RCC 7860 (cell line): Measurements from ENCODE around the gene NUP210L.
"Not testable (repeated sequence)": the region's sequence is repeated elsewhere in the genome, so short reads cannot be mapped to it uniquely, and the experiment has no call there.

Source experiments
- DNase-seq: peaks from one replicate; pipeline ENCODE4 v3.0.0-alpha.2; 2015; ENCODE audit warnings: low spot score
- FAIRE-seq: peaks from 2 replicates; lab custom pipeline; 2012; peaks lifted over from hg19 to GRCh38; lab: Jason Lieb, UNC

Gene NUP210L

GRCh38 chr1:154100141-154100540 lies 54.7 kb downstream of the NUP210L start:
- DNase-seq, FAIRE-seq: not testable (repeated sequence)

- FAIRE-seq (no peak), DNase-seq (no peak)
Observed at GRCh38 chr1:154097873-154098272, 57.0 kb downstream of the NUP210L start.

DNA sequence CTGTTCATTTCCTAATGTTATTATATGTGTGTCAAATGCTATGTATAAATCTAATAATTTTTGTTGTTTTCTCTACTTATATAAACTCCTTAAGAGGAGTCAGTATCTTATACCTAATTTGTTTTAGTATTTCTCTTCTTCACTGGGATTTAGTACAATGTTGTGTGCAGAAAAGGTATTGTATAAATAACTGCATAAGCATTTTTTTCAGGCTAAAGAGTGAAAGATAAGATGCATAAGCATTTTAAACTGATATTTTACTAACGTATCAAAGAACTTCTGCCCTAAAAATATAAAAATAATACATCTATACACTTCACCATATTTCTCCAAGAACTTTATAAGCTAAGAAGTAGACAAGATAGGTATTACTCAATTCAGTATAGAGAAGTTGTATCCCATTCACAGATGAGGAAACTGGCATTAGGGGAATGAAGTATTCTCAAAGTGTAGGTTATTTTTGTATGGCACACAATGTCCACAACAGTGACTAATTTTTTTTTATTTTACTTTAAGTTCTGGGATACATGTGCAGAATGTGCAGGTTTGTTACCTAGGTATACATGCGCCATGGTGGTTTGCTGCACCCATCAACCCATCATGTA lies 59.3 kb downstream of the NUP210L start:
- DNase-seq (no peak), FAIRE-seq (no peak)

GRCh38 chr1:154094411-154094810 lies 60.5 kb downstream of the NUP210L start:
- DNase-seq, result no peak
- FAIRE-seq, result no peak

- DNase-seq (no peak), FAIRE-seq (no peak)
Observed at GRCh38 chr1:154093699-154094098, 61.2 kb downstream of the NUP210L start.

DNA sequence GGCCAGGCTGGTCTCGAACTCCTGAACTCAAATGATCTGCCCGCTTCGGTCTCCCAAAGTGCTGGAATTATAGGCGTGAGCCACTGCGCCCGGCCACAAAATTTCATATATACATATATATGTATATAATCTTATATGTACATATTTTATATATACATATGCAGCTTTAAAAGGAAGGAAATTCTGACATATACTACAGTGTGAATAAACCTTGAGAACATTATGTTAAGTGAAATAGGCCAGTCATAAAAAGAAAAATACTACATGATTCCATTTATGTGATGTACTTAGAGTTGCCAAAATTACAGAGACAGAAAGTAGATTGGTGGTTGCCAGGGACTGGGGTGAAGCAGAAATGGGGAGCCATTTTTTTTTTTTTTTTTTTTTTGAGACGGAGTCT lies 63.2 kb downstream of the NUP210L start:
- FAIRE-seq (no peak), DNase-seq (no peak)

DNA sequence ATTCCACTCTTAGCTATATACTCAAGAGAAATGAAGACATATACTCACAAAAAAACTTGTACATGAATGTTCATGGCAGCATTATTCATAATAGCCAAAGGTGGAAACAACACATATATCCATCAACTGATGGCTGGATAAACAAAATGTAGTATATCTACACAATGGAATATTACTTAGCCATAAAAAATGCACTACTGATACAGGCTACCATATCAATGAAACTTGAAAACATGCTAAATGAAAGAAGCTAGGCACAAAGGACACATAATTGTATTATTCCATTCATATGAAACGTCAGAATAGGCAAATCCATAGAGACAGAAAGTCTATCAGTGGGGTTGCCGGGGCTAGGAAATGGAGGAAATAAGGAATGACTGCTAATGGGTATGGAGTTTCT lies 67.3 kb downstream of the NUP210L start:
- FAIRE-seq, result no peak
- DNase-seq, result no peak

DNA sequence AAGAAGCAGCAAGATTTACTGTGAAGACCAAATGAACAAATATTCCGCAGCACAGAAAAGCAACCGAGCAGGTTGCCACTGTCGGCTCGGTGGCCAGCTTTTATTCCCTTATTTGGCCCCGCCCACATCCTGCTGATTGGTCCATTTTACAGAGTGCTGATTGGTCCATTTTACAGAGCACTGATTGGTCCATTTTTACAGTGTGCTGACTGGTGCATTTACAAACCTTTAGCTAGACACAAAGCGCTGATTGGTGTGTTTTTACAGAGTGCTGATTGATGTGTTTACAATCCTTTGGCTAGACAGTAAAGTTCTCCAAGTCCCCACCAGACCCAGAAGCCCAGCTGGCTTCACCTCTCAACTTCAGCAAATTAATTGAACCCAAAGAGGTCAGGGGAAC lies 71.8 kb downstream of the NUP210L start:
- FAIRE-seq, DNase-seq: not testable (repeated sequence)

GRCh38 chr1:154081386-154082126 lies 73.3 kb downstream of the NUP210L start:
- FAIRE-seq, result no peak
- DNase-seq, result no peak

GRCh38 chr1:154076413-154076812 lies 78.5 kb downstream of the NUP210L start:
- FAIRE-seq, result no peak
- no peak for DNase-seq

- FAIRE-seq (no peak), DNase-seq (no peak)
Observed at GRCh38 chr1:154075746-154076145, 79.1 kb downstream of the NUP210L start.

- FAIRE-seq, result no peak
- no peak for DNase-seq
Observed at GRCh38 chr1:154062309-154062708, 92.6 kb downstream of the NUP210L start.

DNA sequence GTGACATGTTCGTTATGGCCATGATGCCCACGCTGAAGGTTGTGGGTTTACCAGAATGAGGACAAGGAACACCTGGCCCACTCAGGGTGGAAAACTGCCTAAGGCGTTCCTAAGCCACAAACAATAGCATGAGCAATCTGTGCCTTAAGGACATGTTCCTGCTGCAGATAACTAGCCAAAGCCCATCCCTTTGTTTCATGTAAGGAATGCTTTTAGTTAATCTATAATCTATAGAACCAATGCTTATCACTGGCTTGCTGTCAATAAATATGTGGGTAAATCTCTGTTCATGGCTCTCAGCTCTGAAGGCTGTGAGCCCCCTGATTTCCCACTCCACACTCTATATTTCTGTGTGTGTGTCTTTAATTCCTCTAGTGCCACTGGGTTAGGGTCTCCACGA lies 107.4 kb downstream of the NUP210L start:
- DNase-seq, FAIRE-seq: not testable (repeated sequence)

DNA sequence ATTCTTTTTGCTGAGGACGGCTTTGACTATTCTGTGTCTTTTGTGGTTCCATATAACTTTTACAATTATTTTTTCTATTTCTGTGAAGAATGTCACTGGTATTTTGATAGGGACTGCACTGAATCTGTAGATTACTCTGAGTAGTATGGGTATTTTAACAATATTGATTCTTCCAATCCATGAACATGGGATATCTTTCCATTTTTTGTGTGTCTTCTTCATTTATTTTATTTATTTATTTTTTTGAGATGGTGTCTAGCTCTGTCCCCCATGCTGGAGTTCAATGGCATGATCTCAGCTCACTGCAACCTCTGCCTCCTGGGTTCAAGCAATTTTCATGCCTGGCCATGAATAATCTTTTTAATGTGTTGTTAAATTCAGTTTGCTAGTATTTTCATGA lies 121.2 kb downstream of the NUP210L start:
- not testable (repeated sequence) for FAIRE-seq, DNase-seq

DNA sequence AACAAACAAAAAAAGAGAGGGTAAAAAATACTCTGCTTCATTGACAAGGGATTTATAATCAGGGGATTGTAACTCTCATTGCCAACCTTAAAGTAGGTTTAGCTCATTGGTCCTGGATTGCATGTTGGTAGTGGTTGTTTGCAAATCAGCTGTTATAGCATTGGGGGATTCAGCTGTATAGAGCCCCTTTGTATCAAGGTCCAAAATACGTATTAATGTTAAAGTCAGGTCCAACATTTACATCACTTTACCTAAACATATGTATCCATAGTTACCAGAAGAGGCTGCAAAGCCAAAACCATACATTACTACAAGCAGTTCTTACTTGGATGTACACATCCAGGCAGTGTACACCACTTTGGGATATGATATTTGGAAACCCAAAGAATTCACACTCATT lies 134.9 kb downstream of the NUP210L start:
- no peak for FAIRE-seq

GRCh38 chr1:154019269-154019668 lies 135.6 kb downstream of the NUP210L start:
- DNase-seq (no peak), FAIRE-seq (no peak)

More for the DNA sequence above, 134.9 kb downstream of the NUP210L start:
- no peak for DNase-seq

DNA sequence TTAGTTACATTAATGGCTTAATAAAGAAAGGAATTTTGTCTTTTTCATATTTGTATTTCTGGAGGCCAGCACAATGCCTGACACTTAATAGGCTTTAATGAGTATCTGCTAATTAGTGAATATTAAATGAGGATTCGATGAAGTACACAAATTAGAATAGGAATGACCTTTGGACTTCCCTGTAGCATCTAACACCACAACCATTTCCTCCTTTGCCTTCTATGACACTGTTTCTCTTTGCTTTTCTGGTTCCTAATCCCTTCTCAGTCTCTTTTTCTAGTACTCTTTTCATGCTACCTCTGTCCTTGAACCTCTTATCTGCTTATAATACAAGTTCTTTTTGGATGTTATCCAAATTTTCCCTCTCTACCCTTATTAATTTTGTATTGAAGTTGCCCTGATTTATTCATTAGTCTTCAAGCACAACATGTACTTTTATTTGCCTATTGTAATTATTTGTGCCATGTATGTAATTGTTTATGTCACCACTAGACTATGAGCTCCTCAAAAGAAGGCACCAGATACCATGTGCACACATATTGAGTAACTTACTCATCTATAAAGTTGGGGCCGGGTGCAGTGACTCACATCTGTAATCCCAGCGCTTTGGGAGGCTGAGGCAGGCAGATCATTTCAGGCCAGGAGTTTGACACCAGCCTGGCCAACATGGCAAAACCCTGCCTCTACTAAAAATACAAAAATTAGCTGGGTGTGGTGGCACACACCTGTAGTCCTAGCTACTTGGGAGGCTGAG lies 140.5 kb downstream of the NUP210L start:
- no peak for DNase-seq
- FAIRE-seq, result no peak

GRCh38 chr1:154012543-154012942 lies 142.3 kb downstream of the NUP210L start:
- not testable (repeated sequence) for DNase-seq, FAIRE-seq

DNA sequence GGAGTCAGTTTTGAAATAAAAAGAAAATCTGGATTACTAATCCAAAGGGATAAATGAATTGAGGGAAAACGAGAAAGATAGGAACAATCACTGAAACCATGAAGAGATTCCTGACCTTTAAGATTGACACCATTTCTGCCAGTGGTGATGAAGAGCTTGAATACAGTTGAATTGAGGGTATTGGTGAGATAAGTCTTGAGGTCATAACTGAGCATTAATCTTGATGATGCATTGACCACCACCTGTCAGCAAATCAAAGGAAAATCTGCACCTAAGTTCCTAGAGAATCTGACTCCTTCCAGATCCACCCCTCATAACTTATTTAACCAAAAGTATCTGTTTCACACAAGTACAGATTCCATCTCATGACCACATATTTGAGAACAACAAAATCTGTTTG lies 142.7 kb downstream of the NUP210L start:
- DNase-seq, result no peak
- FAIRE-seq, result no peak

GRCh38 chr1:154006136-154006535 lies 148.7 kb downstream of the NUP210L start:
- FAIRE-seq (no peak), DNase-seq (no peak)

- no peak for FAIRE-seq
Observed at GRCh38 chr1:154000420-154000819, 154.5 kb downstream of the NUP210L start.

GRCh38 chr1:153996882-153997281 lies 158.0 kb downstream of the NUP210L start:
- not testable (repeated sequence) for DNase-seq, FAIRE-seq

More at GRCh38 chr1:154000420-154000819, 154.5 kb downstream of the NUP210L start:
- no peak for DNase-seq
